Mammary epithelial cell (primary cell): ENCODE results near the gene ZFHX3.

Experiments used
- EZH2 ChIP-seq: IDR thresholded peaks from 2 replicates; pipeline ENCODE4 v1.6.1; 2012; ENCODE audit warnings: low read length, inconsistent platforms, borderline replicate concordance
- TF ChIP-seq, protein P1 (sequence below), 2 donors: IDR thresholded peaks in 1 of 2; conservative IDR thresholded peaks in 1 of 2; 2 replicates each; pipeline ENCODE4 v1.5.1; 2011 to 2012; ENCODE audit warnings: inconsistent platforms in 2 of 2, low read length in 2 of 2, mild to moderate bottlenecking in 2 of 2, control low read depth in 1 of 2, low read depth in 1 of 2; ENCODE audit not compliant: insufficient read depth in 1 of 2; ENCODE audit errors: extremely low read depth in 1 of 2

GRCh38 chr16:72891291-72892227, 156.4 kb downstream of the ZFHX3 start:
- TF ChIP-seq, protein P1, sequence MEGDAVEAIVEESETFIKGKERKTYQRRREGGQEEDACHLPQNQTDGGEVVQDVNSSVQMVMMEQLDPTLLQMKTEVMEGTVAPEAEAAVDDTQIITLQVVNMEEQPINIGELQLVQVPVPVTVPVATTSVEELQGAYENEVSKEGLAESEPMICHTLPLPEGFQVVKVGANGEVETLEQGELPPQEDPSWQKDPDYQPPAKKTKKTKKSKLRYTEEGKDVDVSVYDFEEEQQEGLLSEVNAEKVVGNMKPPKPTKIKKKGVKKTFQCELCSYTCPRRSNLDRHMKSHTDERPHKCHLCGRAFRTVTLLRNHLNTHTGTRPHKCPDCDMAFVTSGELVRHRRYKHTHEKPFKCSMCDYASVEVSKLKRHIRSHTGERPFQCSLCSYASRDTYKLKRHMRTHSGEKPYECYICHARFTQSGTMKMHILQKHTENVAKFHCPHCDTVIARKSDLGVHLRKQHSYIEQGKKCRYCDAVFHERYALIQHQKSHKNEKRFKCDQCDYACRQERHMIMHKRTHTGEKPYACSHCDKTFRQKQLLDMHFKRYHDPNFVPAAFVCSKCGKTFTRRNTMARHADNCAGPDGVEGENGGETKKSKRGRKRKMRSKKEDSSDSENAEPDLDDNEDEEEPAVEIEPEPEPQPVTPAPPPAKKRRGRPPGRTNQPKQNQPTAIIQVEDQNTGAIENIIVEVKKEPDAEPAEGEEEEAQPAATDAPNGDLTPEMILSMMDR (conservative IDR thresholded peaks at IDR 0.05 in 1 of 2, IDR thresholded peaks at IDR 0.05 in 1 of 2; ENCODE audit: extremely low read depth in 1 of 2, insufficient read depth in 1 of 2, low read depth in 1 of 2, low read length in 2 of 2), result no peak
- no peak for TF ChIP-seq EZH2
